ENCODE measurements around the gene LARP1.

DNA sequence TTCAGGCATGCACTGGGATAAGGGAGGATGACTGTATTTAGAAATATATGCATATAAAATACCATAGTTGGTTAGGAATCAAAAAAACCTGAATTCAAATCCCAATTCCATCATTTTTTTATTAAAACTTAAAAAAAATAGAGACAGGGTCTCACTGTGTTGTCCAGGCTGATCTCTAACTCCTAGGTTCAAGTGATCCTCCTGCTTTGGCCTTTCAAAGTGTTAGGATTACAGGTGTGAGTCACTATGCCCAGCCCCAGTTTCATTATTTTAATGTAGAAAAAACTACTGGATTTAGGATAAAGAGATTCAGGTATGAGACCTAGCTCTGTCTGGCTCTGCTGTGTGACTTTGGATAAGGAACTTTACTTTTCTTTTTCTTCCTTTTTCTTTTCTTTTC is 3.3 kb upstream of the LARP1 start:
- TF ChIP-seq CTCF (conservative IDR thresholded peaks at IDR 0.05), result no peak
- TF ChIP-seq ZFX (IDR thresholded peaks at IDR 0.05), result no peak
